ENCODE measurements around the gene PIGU.

Gene PIGU

GRCh38 chr20:34654207-34654744 is 22.6 kb downstream of the PIGU start:
- Histone ChIP-seq H3K4me3 (ENCODE audit: low read length) (no peak overlapping the region), H3K9me3 (ENCODE audit: control insufficient read depth, insufficient read depth, low read length) (no peaks in the 10 kb centered on the region), H3K9me2 (replicated peaks; ENCODE audit: control insufficient read depth, low read length) (no peaks in the 10 kb centered on the region), H3F3A (ENCODE audit: control insufficient read depth, insufficient read depth) (peaks cover 4% of the 10 kb centered on the region; the same call in 1 of the 2 replicates), H3K36me3 (ENCODE audit: control insufficient read depth, low read length) (peaks cover 6% of the 10 kb centered on the region), H3K79me2 (ENCODE audit: control insufficient read depth, low read length) (no peaks in the 10 kb centered on the region), H3K27me3 (ENCODE audit: control insufficient read depth, low read length) (no peaks in the 10 kb centered on the region), H4K20me1 (ENCODE audit: control insufficient read depth, insufficient read depth, low read depth, low read length) (no peaks in the 10 kb centered on the region), H3K27ac (ENCODE audit: low read depth, low read length) (no peak overlapping the region), H3K4me2 (ENCODE audit: low read length) (no peak overlapping the region), H3K4me1 (ENCODE audit: control insufficient read depth, low read length) (no peaks in the 10 kb centered on the region)
- TF ChIP-seq EZH2phosphoT487 (IDR thresholded peaks at IDR 0.05; ENCODE audit: borderline replicate concordance, low read length) = no peak

DNA sequence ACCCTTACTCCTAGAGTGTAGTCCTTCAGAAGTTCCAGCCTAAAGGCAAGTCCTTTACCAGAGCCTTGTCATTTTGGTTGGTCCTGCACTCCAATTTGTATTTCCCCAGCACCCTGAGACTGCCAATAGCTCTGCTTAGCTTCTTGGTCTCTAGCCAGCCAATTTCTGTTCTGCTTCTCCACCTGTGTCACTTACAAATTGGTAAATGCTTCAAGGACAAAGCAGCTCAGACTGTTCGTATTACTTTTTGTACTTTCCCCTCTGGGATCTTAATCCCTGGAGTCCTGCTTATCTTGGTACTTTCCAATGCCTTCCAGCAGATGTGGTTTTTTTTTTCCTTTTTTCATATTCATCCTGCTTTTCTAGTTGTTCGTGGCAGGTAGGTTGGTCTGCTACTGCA is 25.7 kb downstream of the PIGU start:
- peaks cover 3% of the 10 kb centered on the region for H3K36me3 ChIP-seq (ENCODE audit: control insufficient read depth, low read length)
- H3K27me3 ChIP-seq (ENCODE audit: control insufficient read depth, low read length) = no peaks in the 10 kb centered on the region
- no peaks in the 10 kb centered on the region for H3K9me3 ChIP-seq (ENCODE audit: control insufficient read depth, insufficient read depth, low read length)
- TF ChIP-seq EZH2phosphoT487 (IDR thresholded peaks at IDR 0.05; ENCODE audit: borderline replicate concordance, low read length) = no peak
- no peak for TF ChIP-seq CTCF (IDR thresholded peaks at IDR 0.05; ENCODE audit: low read depth, low read length, poor library complexity, severe bottlenecking)
- no peaks in the 10 kb centered on the region for H3K4me1 ChIP-seq (ENCODE audit: control insufficient read depth, low read length)
- H4K20me1 ChIP-seq (ENCODE audit: control insufficient read depth, insufficient read depth, low read depth, low read length) = no peaks in the 10 kb centered on the region
- no peak overlapping the region for H3K4me2 ChIP-seq (ENCODE audit: low read length)
- no peak overlapping the region for H3K27ac ChIP-seq (ENCODE audit: low read depth, low read length)
- peaks cover under 1% of the 10 kb centered on the region; the same call in 1 of the 2 replicates for H3F3A ChIP-seq (ENCODE audit: control insufficient read depth, insufficient read depth)
- no peaks in the 10 kb centered on the region for H3K9me2 ChIP-seq (replicated peaks; ENCODE audit: control insufficient read depth, low read length)
- H3K4me3 ChIP-seq (ENCODE audit: low read length) = no peak overlapping the region
- H3K79me2 ChIP-seq (ENCODE audit: control insufficient read depth, low read length) = no peaks in the 10 kb centered on the region

GRCh38 chr20:34647737-34648136 is 29.2 kb downstream of the PIGU start:
- H3K9me2 ChIP-seq (replicated peaks; ENCODE audit: control insufficient read depth, low read length) = no peaks in the 10 kb centered on the region
- no peak overlapping the region for H3K4me2 ChIP-seq (ENCODE audit: low read length)
- H3K79me2 ChIP-seq (ENCODE audit: control insufficient read depth, low read length) = no peaks in the 10 kb centered on the region
- H4K20me1 ChIP-seq (ENCODE audit: control insufficient read depth, insufficient read depth, low read depth, low read length) = no peaks in the 10 kb centered on the region
- H3K9me3 ChIP-seq (ENCODE audit: control insufficient read depth, insufficient read depth, low read length) = no peaks in the 10 kb centered on the region
- no peak for TF ChIP-seq CTCF (IDR thresholded peaks at IDR 0.05; ENCODE audit: low read depth, low read length, poor library complexity, severe bottlenecking)
- TF ChIP-seq EZH2phosphoT487 (IDR thresholded peaks at IDR 0.05; ENCODE audit: borderline replicate concordance, low read length) = no peak
- H3K27me3 ChIP-seq (ENCODE audit: control insufficient read depth, low read length) = no peaks in the 10 kb centered on the region
- H3K27ac ChIP-seq (ENCODE audit: low read depth, low read length) = no peak overlapping the region
- peaks cover 10% of the 10 kb centered on the region; the same call in 1 of the 2 replicates for H3K36me3 ChIP-seq (ENCODE audit: control insufficient read depth, low read length)
- peaks cover 4% of the 10 kb centered on the region; the same call in 1 of the 2 replicates for H3F3A ChIP-seq (ENCODE audit: control insufficient read depth, insufficient read depth)
- H3K4me3 ChIP-seq (ENCODE audit: low read length) = no peak overlapping the region
- H3K4me1 ChIP-seq (ENCODE audit: control insufficient read depth, low read length) = no peaks in the 10 kb centered on the region

- no peak for TF ChIP-seq EZH2phosphoT487 (IDR thresholded peaks at IDR 0.05; ENCODE audit: borderline replicate concordance, low read length)
- Histone ChIP-seq H3F3A (ENCODE audit: control insufficient read depth, insufficient read depth) (peaks cover 4% of the 10 kb centered on the region; the same call in 1 of the 2 replicates), H3K9me2 (replicated peaks; ENCODE audit: control insufficient read depth, low read length) (no peaks in the 10 kb centered on the region), H3K36me3 (ENCODE audit: control insufficient read depth, low read length) (peaks cover 7% of the 10 kb centered on the region; the same call in 1 of the 2 replicates), H3K79me2 (ENCODE audit: control insufficient read depth, low read length) (no peaks in the 10 kb centered on the region), H3K27ac (ENCODE audit: low read depth, low read length) (no peak overlapping the region), H3K9me3 (ENCODE audit: control insufficient read depth, insufficient read depth, low read length) (no peaks in the 10 kb centered on the region), H3K4me2 (ENCODE audit: low read length) (no peak overlapping the region), H3K4me1 (ENCODE audit: control insufficient read depth, low read length) (no peaks in the 10 kb centered on the region), H3K27me3 (ENCODE audit: control insufficient read depth, low read length) (no peaks in the 10 kb centered on the region), H3K4me3 (ENCODE audit: low read length) (no peak overlapping the region), H4K20me1 (ENCODE audit: control insufficient read depth, insufficient read depth, low read depth, low read length) (no peaks in the 10 kb centered on the region)
Measured at GRCh38 chr20:34644951-34645350, 31.9 kb downstream of the PIGU start.

All from DOHH2 (cell line).